Gastroesophageal sphincter (tissue), 4 donors: ENCODE measurements around the gene CD53. TPM values are rescaled to one million over a fixed set of nuclear protein-coding genes. Genes with fewer than 3 reads are reported as not detected.

Experiments used
- ATAC-seq: fragments of 150-250 bp; one replicate; pipeline ENCODE4 v1.9.1; 2016; ENCODE audit warnings: mild to moderate bottlenecking, moderate library complexity
- H3K27ac ChIP-seq, 4 donors: fragments of 200-600 bp; sonication (generic) in 3 of 4; 1 replicate in 3 of 4; 2 replicates in 1 of 4; pipeline ENCODE4 v1.5.1; 2016 to 2019
- H3K27me3 ChIP-seq: fragments of 200-600 bp; sonication (generic); one replicate; pipeline ENCODE4 v1.5.1; 2019
- H3K36me3 ChIP-seq, 2 donors: fragments of 200-600 bp; sonication (generic); one replicate each; pipeline ENCODE4 v1.5.1; 2019; ENCODE audit warnings: control low read depth in 1 of 2
- H3K4me1 ChIP-seq, 3 donors: fragments of 200-600 bp; sonication (generic); 1 replicate in 2 of 3; 2 replicates in 1 of 3; pipeline ENCODE4 v1.5.1; 2016 to 2019; ENCODE audit warnings: control low read depth in 2 of 3
- H3K4me3 ChIP-seq, 2 donors: fragments of 200-600 bp; sonication (generic); one replicate each; pipeline ENCODE4 v1.5.1; 2019; ENCODE audit warnings: mild to moderate bottlenecking in 1 of 2, moderate library complexity in 1 of 2
- H3K9me3 ChIP-seq, 3 donors: fragments of 200-600 bp; sonication (generic); one replicate each; pipeline ENCODE4 v1.5.1; 2017 to 2019; ENCODE audit warnings: control low read depth in 2 of 3
- EP300 ChIP-seq: sonication (generic); formaldehyde crosslinking; IDR thresholded peaks from one replicate; pipeline ENCODE4 v1.6.1; 2017; ENCODE audit warnings: antibody characterized with exemption, mild to moderate bottlenecking
- POLR2A ChIP-seq, 2 donors: fragments of 450-650 bp; IDR thresholded peaks; one replicate each; pipeline ENCODE4 v1.6.1; 2017; ENCODE audit warnings: antibody characterized with exemption in 2 of 2, mild to moderate bottlenecking in 2 of 2, moderate library complexity in 1 of 2
- POLR2AphosphoS5 ChIP-seq: sonication (generic); formaldehyde crosslinking; IDR thresholded peaks from one replicate; pipeline ENCODE4 v1.6.1; 2017; ENCODE audit warnings: antibody characterized with exemption
- WGBS, 2 donors: methylation state at CpG; one replicate each; pipeline ENCODE4 v1.1.5; 2018; ENCODE audit warnings: low coverage in 1 of 2; 5-methylcytosine and 5-hydroxymethylcytosine counted together
- total RNA-seq, 4 donors: library from RNA; depleted of rRNA; stranded (reverse); fragments of >200 nt; gene quantifications; one replicate each; pipeline ENCODE4 v1.1.0, GENCODE V29; 2016
- TF ChIP-seq, protein P1 (sequence below), 4 experiments: fragments of 200-600 bp in 2 of 4; fragments of 450-650 bp in 2 of 4; sonication (generic) in 1 of 4; IDR thresholded peaks; one replicate each; pipeline ENCODE4 v1.5.1; 2017 to 2019; ENCODE audit warnings: antibody characterized with exemption in 4 of 4, mild to moderate bottlenecking in 2 of 4, moderate library complexity in 2 of 4

The CD53 gene
- total RNA-seq, 4 donors from 2014 or later, result 8.1 to 48.1 (median 22.9) TPM

DNA sequence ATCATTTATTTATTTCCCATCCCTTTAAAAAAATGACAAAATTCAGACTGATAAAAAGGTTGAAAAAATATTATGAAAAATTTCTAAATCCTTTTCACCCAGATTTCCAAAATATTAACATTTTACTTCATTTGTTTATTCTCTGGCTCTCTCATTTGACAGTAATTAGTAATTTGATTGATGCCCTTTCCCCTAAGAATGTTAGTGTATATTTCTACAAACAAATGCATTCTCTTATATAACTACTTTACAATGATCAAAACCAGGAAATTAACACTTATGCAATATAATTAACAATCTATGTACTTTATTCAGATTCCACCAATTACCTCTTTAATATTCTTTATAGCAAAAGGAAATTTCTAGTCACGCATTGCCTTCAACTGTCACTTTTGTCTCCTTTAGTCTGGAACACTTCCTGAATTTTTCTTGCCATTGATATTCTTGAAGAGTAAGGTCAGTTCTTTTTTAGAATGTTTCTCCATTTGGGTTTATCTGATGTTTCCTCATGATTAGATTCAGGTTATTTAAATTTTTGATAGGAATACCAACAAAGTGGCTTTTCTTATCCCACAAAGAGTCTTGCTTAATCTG lies 3.9 kb downstream of the CD53 start:
- Histone ChIP-seq H3K27ac (no peak overlapping the region), H3K4me3 (no peak overlapping the region), H3K27me3 (no peaks in the 10 kb centered on the region), H3K4me1 (no peaks in the 10 kb centered on the region), H3K36me3 (no peaks in the 10 kb centered on the region), H3K9me3 (no peaks in the 10 kb centered on the region)
- 67 to 70% methylated on average over 1 of the region's 1 CpG for WGBS, 2 donors
- TF ChIP-seq POLR2A (IDR thresholded peaks at IDR 0.05), result no peak
- TF ChIP-seq, protein P1, sequence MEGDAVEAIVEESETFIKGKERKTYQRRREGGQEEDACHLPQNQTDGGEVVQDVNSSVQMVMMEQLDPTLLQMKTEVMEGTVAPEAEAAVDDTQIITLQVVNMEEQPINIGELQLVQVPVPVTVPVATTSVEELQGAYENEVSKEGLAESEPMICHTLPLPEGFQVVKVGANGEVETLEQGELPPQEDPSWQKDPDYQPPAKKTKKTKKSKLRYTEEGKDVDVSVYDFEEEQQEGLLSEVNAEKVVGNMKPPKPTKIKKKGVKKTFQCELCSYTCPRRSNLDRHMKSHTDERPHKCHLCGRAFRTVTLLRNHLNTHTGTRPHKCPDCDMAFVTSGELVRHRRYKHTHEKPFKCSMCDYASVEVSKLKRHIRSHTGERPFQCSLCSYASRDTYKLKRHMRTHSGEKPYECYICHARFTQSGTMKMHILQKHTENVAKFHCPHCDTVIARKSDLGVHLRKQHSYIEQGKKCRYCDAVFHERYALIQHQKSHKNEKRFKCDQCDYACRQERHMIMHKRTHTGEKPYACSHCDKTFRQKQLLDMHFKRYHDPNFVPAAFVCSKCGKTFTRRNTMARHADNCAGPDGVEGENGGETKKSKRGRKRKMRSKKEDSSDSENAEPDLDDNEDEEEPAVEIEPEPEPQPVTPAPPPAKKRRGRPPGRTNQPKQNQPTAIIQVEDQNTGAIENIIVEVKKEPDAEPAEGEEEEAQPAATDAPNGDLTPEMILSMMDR (IDR thresholded peaks at IDR 0.05), result no peak
- TF ChIP-seq EP300, result no peak
- no peak for TF ChIP-seq POLR2AphosphoS5
- no peak for ATAC-seq

DNA sequence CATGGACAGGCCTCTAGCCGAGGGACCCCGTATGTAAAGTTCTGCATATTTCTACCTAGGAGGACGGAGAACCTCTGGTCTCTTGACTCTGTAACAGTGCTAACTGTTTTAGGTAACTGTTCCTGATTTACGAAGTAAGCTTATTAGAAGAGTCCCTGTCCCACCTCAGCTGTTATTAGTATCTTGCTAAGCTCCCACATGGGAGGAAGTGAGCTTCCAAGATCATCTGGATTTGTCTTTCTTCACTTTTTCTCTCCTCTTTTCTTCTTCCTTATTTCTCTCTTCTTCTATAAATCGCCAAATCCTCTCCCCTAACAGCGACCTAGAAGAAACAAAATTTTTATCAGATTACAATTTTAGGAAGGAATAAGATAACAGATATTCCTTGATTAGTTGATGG lies 4.4 kb downstream of the CD53 start:
- no peak overlapping the region for H3K27ac ChIP-seq
- no peaks in the 10 kb centered on the region for H3K36me3 ChIP-seq
- TF ChIP-seq, protein P1 (IDR thresholded peaks at IDR 0.05), result no peak
- no peak for TF ChIP-seq POLR2A (IDR thresholded peaks at IDR 0.05)
- no peak for TF ChIP-seq EP300
- TF ChIP-seq POLR2AphosphoS5, result no peak
- no peaks in the 10 kb centered on the region for H3K27me3 ChIP-seq
- no peaks in the 10 kb centered on the region for H3K9me3 ChIP-seq
- no peak for ATAC-seq
- no peaks in the 10 kb centered on the region for H3K4me1 ChIP-seq
- H3K4me3 ChIP-seq, result no peak overlapping the region
- WGBS, 2 donors, result 73 to 79% methylated on average over 4 to 6 of the region's 6 CpGs

DNA sequence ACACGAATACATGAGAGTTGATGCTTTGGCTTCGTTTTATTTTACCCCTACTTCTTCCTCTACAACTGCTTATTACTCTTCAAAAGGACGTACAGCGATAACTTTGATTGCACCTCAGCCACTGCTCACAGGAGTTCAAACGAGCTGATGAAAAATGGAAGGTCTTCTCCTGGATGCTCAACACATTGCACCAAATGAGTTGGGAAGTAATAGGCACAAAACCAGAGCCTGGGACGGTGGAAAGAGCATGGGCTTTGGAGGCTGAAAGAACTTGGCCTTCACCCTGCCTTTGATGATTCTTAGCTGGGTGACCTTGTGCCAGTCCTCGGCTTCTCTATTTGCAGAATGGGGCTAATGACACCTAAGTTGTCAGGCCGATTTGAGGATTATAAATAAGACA lies 4.8 kb downstream of the CD53 start:
- Histone ChIP-seq H3K27ac (no peak overlapping the region), H3K36me3 (no peaks in the 10 kb centered on the region), H3K4me1 (no peaks in the 10 kb centered on the region), H3K9me3 (no peaks in the 10 kb centered on the region), H3K27me3 (no peaks in the 10 kb centered on the region), H3K4me3 (no peak overlapping the region)
- 57 to 80% methylated on average over 5 to 8 of the region's 8 CpGs for WGBS, 2 donors
- TF ChIP-seq, protein P1 (IDR thresholded peaks at IDR 0.05), result no peak
- TF ChIP-seq POLR2AphosphoS5 (no peak), EP300 (no peak), POLR2A (IDR thresholded peaks at IDR 0.05) (no peak)
- ATAC-seq, result no peak

DNA sequence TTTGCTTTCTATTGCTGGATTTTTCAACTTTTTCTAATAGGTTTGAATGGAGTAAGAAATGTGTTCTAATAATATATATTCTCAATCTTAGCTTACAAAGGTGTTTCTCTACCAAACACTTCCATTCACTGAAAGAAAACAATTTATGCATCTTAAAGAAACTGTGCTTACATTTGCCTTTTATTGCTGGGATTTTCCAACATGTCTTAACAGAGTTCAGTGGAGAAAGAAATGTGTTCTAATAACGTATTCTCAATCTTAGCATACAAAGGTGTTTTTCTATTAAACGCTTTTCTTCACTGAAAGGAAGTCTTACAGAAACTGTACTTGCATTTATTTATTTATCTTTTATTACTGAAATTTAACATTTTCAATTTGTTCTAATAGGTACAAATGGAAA lies 5.6 kb downstream of the CD53 start:
- no peak overlapping the region for H3K4me3 ChIP-seq
- no peak for TF ChIP-seq EP300
- TF ChIP-seq POLR2A (IDR thresholded peaks at IDR 0.05), result no peak
- no peak for TF ChIP-seq POLR2AphosphoS5
- TF ChIP-seq, protein P1 (IDR thresholded peaks at IDR 0.05), result no peak
- H3K4me1 ChIP-seq, result no peaks in the 10 kb centered on the region
- no peaks in the 10 kb centered on the region for H3K36me3 ChIP-seq
- WGBS, 2 donors, result 64 to 77% methylated on average over 2 of the region's 2 CpGs
- no peaks in the 10 kb centered on the region for H3K9me3 ChIP-seq
- no peak overlapping the region for H3K27ac ChIP-seq
- ATAC-seq, result no peak
- H3K27me3 ChIP-seq, result no peaks in the 10 kb centered on the region

DNA sequence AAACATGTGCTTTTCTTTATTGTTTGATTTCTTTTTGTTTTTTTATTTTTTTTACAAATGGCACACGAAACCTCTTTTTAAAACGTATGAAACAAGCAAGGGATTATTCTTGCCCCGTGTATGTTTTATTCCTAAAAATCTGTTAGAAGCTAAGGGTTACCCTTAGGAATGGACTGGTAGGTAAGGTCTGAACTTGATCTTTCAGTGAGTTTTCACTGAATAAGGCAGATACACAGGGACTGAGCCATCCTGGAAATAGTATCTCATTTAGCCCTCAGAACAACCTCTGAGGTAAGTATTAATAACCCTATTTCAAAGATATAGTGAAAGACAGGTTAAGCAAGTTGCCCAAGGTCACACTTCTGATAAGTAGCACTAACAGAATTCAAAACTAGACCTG lies 6.0 kb downstream of the CD53 start:
- WGBS, 2 donors, result 66 to 75% methylated on average over 3 of the region's 3 CpGs
- no peak for ATAC-seq
- no peak overlapping the region for H3K4me3 ChIP-seq
- no peaks in the 10 kb centered on the region for H3K9me3 ChIP-seq
- H3K4me1 ChIP-seq, result no peaks in the 10 kb centered on the region
- H3K27ac ChIP-seq, result no peak overlapping the region
- TF ChIP-seq, protein P1 (IDR thresholded peaks at IDR 0.05), result no peak
- no peak for TF ChIP-seq EP300
- no peak for TF ChIP-seq POLR2AphosphoS5
- no peak for TF ChIP-seq POLR2A (IDR thresholded peaks at IDR 0.05)
- H3K27me3 ChIP-seq, result no peaks in the 10 kb centered on the region
- H3K36me3 ChIP-seq, result no peaks in the 10 kb centered on the region
